Endothelial cell of umbilical vein (primary cell): ENCODE measurements around the gene RPL11. TPM values are rescaled to one million over a fixed set of nuclear protein-coding genes. Genes with fewer than 3 reads are reported as not detected.

Source experiments
- BruUV-seq: library from RNA; stranded (reverse); fragments of 400-500 nt; replicated peaks from 2 replicates; lab custom pipeline; 2021; lab: Mats Ljungman, UMichigan
- CTCF ChIA-PET: fragments of 300-600, 350-600 bp; sonication (Branson Sonifier 250); formaldehyde crosslinking; loops from one replicate; lab custom pipeline; 2021; ENCODE audit warnings: antibody characterized with exemption, inconsistent platforms; lab: Charles Lee
- POLR2A ChIA-PET: fragments of 300-600, 350-600 bp; sonication (Branson Sonifier 250); formaldehyde crosslinking; loops from one replicate; lab custom pipeline; 2021; ENCODE audit warnings: antibody characterized with exemption, inconsistent platforms; lab: Charles Lee
- DNase-seq: peaks from one replicate; pipeline ENCODE4 v3.0.0-alpha.2; 2011; ENCODE audit warnings: low read depth, low spot score
- FAIRE-seq: peaks from 2 replicates; lab custom pipeline; 2011; peaks lifted over from hg19 to GRCh38; lab: Jason Lieb, UNC
- H2AFZ ChIP-seq: 2 replicates; pipeline ENCODE4 v1.6.0; 2012; ENCODE audit warnings: low read depth, low read length, control low read depth, inconsistent platforms
- H3K27ac ChIP-seq: 2 replicates; pipeline ENCODE4 v1.5.1; 2011; ENCODE audit warnings: low read depth, mild to moderate bottlenecking, control low read depth, low read length, moderate library complexity; ENCODE audit not compliant: insufficient read depth
- H3K27me3 ChIP-seq, 2 experiments: 2 replicates each; pipeline versions ENCODE4 v1.6.0 to v1.6.1; 2011; ENCODE audit warnings: low read length in 2 of 2, mixed read lengths in 1 of 2; ENCODE audit not compliant: control insufficient read depth in 2 of 2, insufficient read depth in 2 of 2
- H3K36me3 ChIP-seq, 2 experiments: 2 replicates in 1 of 2; 3 replicates in 1 of 2; pipeline ENCODE4 v1.5.1; 2011; ENCODE audit warnings: low read length in 2 of 2, mild to moderate bottlenecking in 1 of 2, moderate library complexity in 1 of 2; ENCODE audit not compliant: control insufficient read depth in 2 of 2, insufficient read depth in 2 of 2; ENCODE audit errors: extremely low read depth in 1 of 2
- H3K4me1 ChIP-seq: 3 replicates; pipeline ENCODE4 v1.5.1; 2011; ENCODE audit warnings: mild to moderate bottlenecking, low read length; ENCODE audit not compliant: control insufficient read depth, insufficient read depth; ENCODE audit errors: extremely low read depth
- H3K4me2 ChIP-seq: 2 replicates; pipeline ENCODE4 v1.6.1; 2011; ENCODE audit warnings: low read length, control low read depth, mixed read lengths; ENCODE audit not compliant: insufficient read depth
- H3K4me3 ChIP-seq, 3 experiments: fragments of 200-600 bp in 1 of 3; sonication (generic), shearing (Covaris generic) in 1 of 3; replicated peaks in 1 of 3; 2 replicates each; pipeline ENCODE4 v1.5.1; 2011 to 2016; ENCODE audit warnings: control low read depth in 3 of 3, low read length in 3 of 3, mild to moderate bottlenecking in 2 of 3, inconsistent platforms in 1 of 3, low read depth in 1 of 3, moderate library complexity in 1 of 3; ENCODE audit not compliant: insufficient read depth in 1 of 3
- H3K79me2 ChIP-seq: 2 replicates; pipeline ENCODE4 v1.6.0; 2012; ENCODE audit warnings: low read length, inconsistent platforms; ENCODE audit not compliant: control insufficient read depth, insufficient read depth
- H3K9ac ChIP-seq: replicated peaks from 2 replicates; pipeline ENCODE3; 2011; ENCODE audit warnings: low read length, control low read depth; ENCODE audit not compliant: insufficient read depth; ENCODE audit errors: extremely low read depth
- H3K9me1 ChIP-seq: replicated peaks from 3 replicates; pipeline ENCODE4 v1.6.0; 2011; ENCODE audit warnings: mild to moderate bottlenecking, low read length; ENCODE audit not compliant: control insufficient read depth, insufficient read depth; ENCODE audit errors: extremely low read depth
- H3K9me3 ChIP-seq: replicated peaks from 2 replicates; pipeline ENCODE4 v1.5.1; 2012; ENCODE audit warnings: low read length, inconsistent platforms; ENCODE audit not compliant: control insufficient read depth, insufficient read depth
- H4K20me1 ChIP-seq: replicated peaks from 2 replicates; pipeline ENCODE3; 2011; ENCODE audit warnings: mild to moderate bottlenecking, low read length; ENCODE audit not compliant: control insufficient read depth, insufficient read depth; ENCODE audit errors: extremely low read depth
- CTCF ChIP-seq, 2 donors: IDR thresholded peaks; 1 replicate in 1 of 2; 2 replicates in 1 of 2; pipeline ENCODE4 v1.5.1; 2011; ENCODE audit warnings: low read length in 2 of 2, mild to moderate bottlenecking in 2 of 2, moderate library complexity in 2 of 2, control low read depth in 1 of 2, inconsistent platforms in 1 of 2, low read depth in 1 of 2; ENCODE audit not compliant: insufficient read depth in 1 of 2; ENCODE audit errors: extremely low read depth in 1 of 2
- EZH2 ChIP-seq: IDR thresholded peaks from 2 replicates; pipeline ENCODE4 v1.6.1; 2012; ENCODE audit warnings: borderline replicate concordance, low read depth, mild to moderate bottlenecking, moderate library complexity, low read length, inconsistent platforms; ENCODE audit not compliant: severe bottlenecking
- FOS ChIP-seq: IDR thresholded peaks from 2 replicates; pipeline ENCODE4 v1.6.1; 2011; ENCODE audit warnings: mild to moderate bottlenecking, low read length, moderate library complexity, borderline replicate concordance; ENCODE audit not compliant: insufficient read depth
- GATA2 ChIP-seq: IDR thresholded peaks from 2 replicates; pipeline ENCODE4 v1.7.0; 2011; ENCODE audit warnings: low read depth, mild to moderate bottlenecking, moderate library complexity, mixed read lengths, low read length; ENCODE audit not compliant: insufficient read length, insufficient read depth
- JUN ChIP-seq: IDR thresholded peaks from 2 replicates; pipeline ENCODE4 v1.6.1; 2011; ENCODE audit warnings: borderline replicate concordance, low read depth; ENCODE audit not compliant: insufficient read length, insufficient read depth
- MAX ChIP-seq: IDR thresholded peaks from 2 replicates; pipeline ENCODE4 v1.6.1; 2011; ENCODE audit not compliant: insufficient read depth, insufficient read length
- MYC ChIP-seq: IDR thresholded peaks from one replicate; pipeline ENCODE4 v1.6.1; 2011; ENCODE audit warnings: mild to moderate bottlenecking, low read depth, low read length
- POLR2A ChIP-seq: IDR thresholded peaks from 2 replicates; pipeline ENCODE4 v1.6.1; 2012; ENCODE audit warnings: low read depth, mild to moderate bottlenecking, control low read depth, low read length
- POLR2AphosphoS5 ChIP-seq: IDR thresholded peaks from 2 replicates; pipeline ENCODE4 v1.6.1; 2012; ENCODE audit warnings: low read depth, mild to moderate bottlenecking, control low read depth, low read length, moderate library complexity; ENCODE audit not compliant: insufficient read depth
- dilution Hi-C: fragments of 300-500 bp; cut with MboI; formaldehyde crosslinking; loops from one replicate; pipeline ENCODE4 v1.15.0; 2019; ENCODE audit warnings: low sequenced_read_pairs; ENCODE audit not compliant: extremely low pct_ligation_motif_present
- intact Hi-C: fragments of 100-400 bp; cut with micrococcal nuclease; formaldehyde crosslinking; loops from one replicate; pipeline ENCODE4 v1.10.0; 2022
- polyA plus RNA-seq, 4 experiments: library from polyadenylated mRNA; depleted of rRNA in 3 of 4; stranded (reverse) in 3 of 4; unstranded in 1 of 4; fragments of >200 nt; gene quantifications; 2 replicates each; pipeline versions ENCODE4 v1.2.1 to v1.2.3, GENCODE V29; 2011 to 2012; ENCODE audit warnings: missing spikeins in 1 of 4
- total RNA-seq: library from RNA; stranded (reverse); gene quantifications from 2 replicates; pipeline ENCODE4 v1.2.3, GENCODE V29; 2021

The RPL11 gene
- total and polyA plus RNA-seq, 2 donors (not counting 3 experiments of a cell fraction or from before 2014, with no cell fraction given) = 861 to 1,084 TPM

- ChIA-PET CTCF (no interaction called here), POLR2A (no interaction called here)
- FAIRE-seq = no peak
- TF ChIP-seq JUN (no peak), FOS (no peak), POLR2A (no peak), EZH2 (no peak), GATA2 (no peak), CTCF (IDR thresholded peaks at IDR 0.05; ENCODE audit: extremely low read depth in 1 of 2, insufficient read depth in 1 of 2, low read depth in 1 of 2, low read length in 2 of 2) (no peak), MYC (no peak), POLR2AphosphoS5 (no peak), MAX (no peak)
- Histone ChIP-seq H3K79me2 (peaks cover 53% of the 10 kb centered on the region), H2AFZ (no peak overlapping the region), H3K4me2 (no peak overlapping the region), H3K27me3 (no peaks in the 10 kb centered on the region), H3K9me3 (no peaks in the 10 kb centered on the region), H3K4me3 (no peak overlapping the region), H3K36me3 (peaks cover 0 to 1% of the 10 kb centered on the region in 2 experiments), H3K27ac (no peak overlapping the region), H4K20me1 (no peaks in the 10 kb centered on the region), H3K9ac (no peak overlapping the region), H3K4me1 (no peaks in the 10 kb centered on the region), H3K9me1 (no peaks in the 10 kb centered on the region)
- no peak for DNase-seq
- dilution Hi-C loops = no loop called here
- BruUV-seq = no TSS peak
- intact Hi-C loops = no loop called here
These were observed 28.8 kb downstream of the RPL11 start for GRCh38 chr1:23720256-23720995.
